Measurements from ENCODE around the gene GINS2.
A peak's percentile ranks its signal among the peaks of the same experiment; 100 is the strongest.

GINS2 gene

GRCh38 chr16:85716680-85717038 is 27.9 kb upstream of the GINS2 start:
- DNase-seq (ENCODE audit: extremely low read depth in 1 of 2, low read depth in 1 of 2): no peak

GRCh38 chr16:85716022-85716679 is 27.4 kb upstream of the GINS2 start:
- DNase-seq (ENCODE audit: extremely low read depth in 1 of 2, low read depth in 1 of 2): no peak

- DNase-seq (ENCODE audit: extremely low read depth in 1 of 2, low read depth in 1 of 2): no peak
Observed at GRCh38 chr16:85715169-85716021, 26.6 kb upstream of the GINS2 start.

- DNase-seq (ENCODE audit: extremely low read depth in 1 of 2, low read depth in 1 of 2): no peak
Observed at GRCh38 chr16:85712801-85713200, 24.0 kb upstream of the GINS2 start.

- no peak for DNase-seq (ENCODE audit: extremely low read depth in 1 of 2, low read depth in 1 of 2)
Observed at GRCh38 chr16:85711982-85712587, 23.3 kb upstream of the GINS2 start.

GRCh38 chr16:85710732-85711131 is 22.0 kb upstream of the GINS2 start:
- no peak for DNase-seq (ENCODE audit: extremely low read depth in 1 of 2, low read depth in 1 of 2)

GRCh38 chr16:85709766-85710585 is 21.2 kb upstream of the GINS2 start:
- DNase-seq (ENCODE audit: extremely low read depth in 1 of 2, low read depth in 1 of 2): no peak

GRCh38 chr16:85708338-85708737 is 19.6 kb upstream of the GINS2 start:
- DNase-seq (ENCODE audit: extremely low read depth in 1 of 2, low read depth in 1 of 2): no peak

GRCh38 chr16:85707528-85708095 is 18.9 kb upstream of the GINS2 start:
- no peak for DNase-seq (ENCODE audit: extremely low read depth in 1 of 2, low read depth in 1 of 2)

GRCh38 chr16:85706449-85707034 is 17.8 kb upstream of the GINS2 start:
- DNase-seq (ENCODE audit: extremely low read depth in 1 of 2, low read depth in 1 of 2): no peak

GRCh38 chr16:85704900-85705846 is 16.4 kb upstream of the GINS2 start:
- no peak for DNase-seq (ENCODE audit: extremely low read depth in 1 of 2, low read depth in 1 of 2)

GRCh38 chr16:85704011-85704410 is 15.3 kb upstream of the GINS2 start:
- no peak for DNase-seq (ENCODE audit: extremely low read depth in 1 of 2, low read depth in 1 of 2)

- DNase-seq (ENCODE audit: extremely low read depth in 1 of 2, low read depth in 1 of 2): peak in 1 of 2 donors; percentile 21
Observed at GRCh38 chr16:85699628-85700027, 10.9 kb upstream of the GINS2 start.

GRCh38 chr16:85698935-85699558 is 10.3 kb upstream of the GINS2 start:
- no peak for DNase-seq (ENCODE audit: extremely low read depth in 1 of 2, low read depth in 1 of 2)

- no peak for DNase-seq (ENCODE audit: extremely low read depth in 1 of 2, low read depth in 1 of 2)
Observed at GRCh38 chr16:85698459-85698891, 9.7 kb upstream of the GINS2 start.

GRCh38 chr16:85697431-85697830 is 8.7 kb upstream of the GINS2 start:
- DNase-seq (ENCODE audit: extremely low read depth in 1 of 2, low read depth in 1 of 2): no peak

GRCh38 chr16:85696781-85697180 is 8.0 kb upstream of the GINS2 start:
- DNase-seq (ENCODE audit: extremely low read depth in 1 of 2, low read depth in 1 of 2): no peak

GRCh38 chr16:85695196-85696128 is 6.7 kb upstream of the GINS2 start:
- no peak for DNase-seq (ENCODE audit: extremely low read depth in 1 of 2, low read depth in 1 of 2)
